ENCODE measurements around the gene ACSL6.

DNA sequence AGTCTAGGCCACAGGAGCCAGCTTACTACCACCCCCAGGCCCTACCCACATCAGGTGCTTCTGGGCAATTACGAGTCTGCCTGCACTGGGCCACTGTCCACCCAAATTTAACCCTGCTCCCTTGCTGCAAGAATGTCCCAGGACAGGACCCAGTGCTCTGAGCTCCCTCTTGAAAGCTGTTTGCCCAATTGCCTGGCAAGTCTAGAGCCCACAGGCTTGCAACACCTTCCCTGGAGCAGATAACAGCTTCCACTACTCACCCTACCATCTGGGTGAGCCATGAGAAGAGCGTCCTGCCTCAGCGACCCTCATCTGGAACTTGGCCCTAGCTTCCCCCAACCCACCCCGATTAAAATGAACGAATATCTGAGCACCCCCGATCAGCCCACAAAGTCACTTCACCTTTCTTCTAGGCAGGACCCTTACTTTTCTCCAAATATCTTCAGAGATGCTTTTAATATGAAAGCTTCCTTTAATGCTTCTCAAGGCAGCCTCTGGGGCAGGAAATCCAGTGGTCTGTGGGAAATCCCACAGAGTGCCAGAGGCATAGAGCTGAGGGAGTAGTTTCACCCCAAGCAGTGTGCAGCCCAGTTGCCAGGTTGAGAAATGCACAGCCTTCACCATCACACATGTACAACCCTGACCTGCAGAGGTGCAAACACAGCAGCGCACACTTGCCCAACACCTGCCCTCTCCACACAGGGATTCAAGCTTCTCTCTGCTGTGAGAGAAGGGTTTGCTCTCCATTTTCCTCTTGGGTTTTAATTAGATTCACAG is 10.6 kb downstream of the ACSL6 start:
- TF ChIP-seq, protein P1, sequence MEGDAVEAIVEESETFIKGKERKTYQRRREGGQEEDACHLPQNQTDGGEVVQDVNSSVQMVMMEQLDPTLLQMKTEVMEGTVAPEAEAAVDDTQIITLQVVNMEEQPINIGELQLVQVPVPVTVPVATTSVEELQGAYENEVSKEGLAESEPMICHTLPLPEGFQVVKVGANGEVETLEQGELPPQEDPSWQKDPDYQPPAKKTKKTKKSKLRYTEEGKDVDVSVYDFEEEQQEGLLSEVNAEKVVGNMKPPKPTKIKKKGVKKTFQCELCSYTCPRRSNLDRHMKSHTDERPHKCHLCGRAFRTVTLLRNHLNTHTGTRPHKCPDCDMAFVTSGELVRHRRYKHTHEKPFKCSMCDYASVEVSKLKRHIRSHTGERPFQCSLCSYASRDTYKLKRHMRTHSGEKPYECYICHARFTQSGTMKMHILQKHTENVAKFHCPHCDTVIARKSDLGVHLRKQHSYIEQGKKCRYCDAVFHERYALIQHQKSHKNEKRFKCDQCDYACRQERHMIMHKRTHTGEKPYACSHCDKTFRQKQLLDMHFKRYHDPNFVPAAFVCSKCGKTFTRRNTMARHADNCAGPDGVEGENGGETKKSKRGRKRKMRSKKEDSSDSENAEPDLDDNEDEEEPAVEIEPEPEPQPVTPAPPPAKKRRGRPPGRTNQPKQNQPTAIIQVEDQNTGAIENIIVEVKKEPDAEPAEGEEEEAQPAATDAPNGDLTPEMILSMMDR (IDR thresholded peaks at IDR 0.05) = no peak
- TF ChIP-seq POLR2A (IDR thresholded peaks at IDR 0.05) = no peak

Measured in uterus (tissue), 2 donors.